Epithelial cell of esophagus (primary cell): ENCODE results near the gene U2AF1L4.
"Not testable (repeated sequence)": the region's sequence is repeated elsewhere in the genome, so short reads cannot be mapped to it uniquely, and the experiment has no call there.

Experiments
- DNase-seq: peaks from one replicate; pipeline ENCODE4 v3.0.0; 2010; ENCODE audit warnings: low read depth
- H3K4me3 ChIP-seq: 2 replicates; pipeline ENCODE4 v1.5.1; 2011; ENCODE audit warnings: mild to moderate bottlenecking, low read length, control low read depth
- TF ChIP-seq, protein P1 (sequence below): IDR thresholded peaks from 2 replicates; pipeline ENCODE4 v1.5.1; 2011; ENCODE audit warnings: low read depth, mild to moderate bottlenecking, low read length, control low read depth, inconsistent platforms; ENCODE audit not compliant: insufficient read depth; ENCODE audit errors: missing control alignments

Gene U2AF1L4

DNA sequence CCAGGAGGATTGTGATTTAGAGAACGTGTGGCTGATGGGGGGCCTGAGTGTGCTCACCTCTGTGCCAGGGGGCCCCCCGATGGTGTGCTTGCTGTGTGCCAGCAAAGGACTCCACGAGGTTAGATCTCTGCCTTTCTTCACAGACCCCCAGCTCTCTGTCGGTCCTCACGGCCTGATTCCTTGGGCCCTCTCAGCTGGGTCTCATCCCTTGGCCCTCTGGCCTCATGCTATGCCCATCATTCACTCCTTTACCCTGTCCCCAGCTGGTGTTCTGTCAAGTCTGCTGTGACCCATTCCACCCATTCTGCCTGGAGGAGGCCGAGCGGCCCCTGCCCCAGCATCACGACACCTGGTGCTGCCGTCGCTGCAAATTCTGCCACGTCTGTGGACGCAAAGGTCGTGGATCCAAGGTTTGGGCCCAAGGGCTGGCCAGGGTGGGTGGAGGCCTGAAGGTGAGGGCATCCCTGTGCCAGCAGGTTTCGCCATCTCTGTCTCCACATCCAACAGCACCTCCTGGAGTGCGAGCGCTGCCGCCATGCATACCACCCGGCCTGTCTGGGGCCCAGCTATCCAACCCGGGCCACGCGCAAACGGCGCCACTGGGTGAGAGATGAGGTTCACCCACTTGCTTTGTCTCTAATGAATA, 19.9 kb downstream of the U2AF1L4 start:
- TF ChIP-seq, protein P1, sequence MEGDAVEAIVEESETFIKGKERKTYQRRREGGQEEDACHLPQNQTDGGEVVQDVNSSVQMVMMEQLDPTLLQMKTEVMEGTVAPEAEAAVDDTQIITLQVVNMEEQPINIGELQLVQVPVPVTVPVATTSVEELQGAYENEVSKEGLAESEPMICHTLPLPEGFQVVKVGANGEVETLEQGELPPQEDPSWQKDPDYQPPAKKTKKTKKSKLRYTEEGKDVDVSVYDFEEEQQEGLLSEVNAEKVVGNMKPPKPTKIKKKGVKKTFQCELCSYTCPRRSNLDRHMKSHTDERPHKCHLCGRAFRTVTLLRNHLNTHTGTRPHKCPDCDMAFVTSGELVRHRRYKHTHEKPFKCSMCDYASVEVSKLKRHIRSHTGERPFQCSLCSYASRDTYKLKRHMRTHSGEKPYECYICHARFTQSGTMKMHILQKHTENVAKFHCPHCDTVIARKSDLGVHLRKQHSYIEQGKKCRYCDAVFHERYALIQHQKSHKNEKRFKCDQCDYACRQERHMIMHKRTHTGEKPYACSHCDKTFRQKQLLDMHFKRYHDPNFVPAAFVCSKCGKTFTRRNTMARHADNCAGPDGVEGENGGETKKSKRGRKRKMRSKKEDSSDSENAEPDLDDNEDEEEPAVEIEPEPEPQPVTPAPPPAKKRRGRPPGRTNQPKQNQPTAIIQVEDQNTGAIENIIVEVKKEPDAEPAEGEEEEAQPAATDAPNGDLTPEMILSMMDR: no peak
- no peak overlapping the region for H3K4me3 ChIP-seq
- DNase-seq: no peak

DNA sequence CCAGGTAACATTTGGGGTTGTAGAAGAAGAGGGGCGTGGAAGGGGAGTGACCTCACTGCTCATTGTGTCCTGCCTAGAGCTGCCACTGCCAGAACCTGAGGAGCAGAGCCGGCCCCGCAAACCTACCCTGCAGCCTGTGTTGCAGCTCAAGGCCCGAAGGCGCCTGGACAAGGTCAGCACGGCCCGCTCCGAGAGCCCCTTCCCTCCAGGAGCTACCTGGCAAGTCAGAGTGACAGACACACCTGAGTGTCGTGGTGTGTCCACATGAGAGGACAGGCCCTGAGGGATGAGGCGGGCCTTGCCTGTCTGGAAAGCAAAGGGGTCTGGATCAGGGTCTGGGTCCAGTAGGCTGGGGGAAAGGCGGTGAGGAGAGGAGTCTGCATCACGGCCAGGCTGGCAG, 20.7 kb downstream of the U2AF1L4 start:
- TF ChIP-seq, protein P1: no peak
- no peak overlapping the region for H3K4me3 ChIP-seq

DNA sequence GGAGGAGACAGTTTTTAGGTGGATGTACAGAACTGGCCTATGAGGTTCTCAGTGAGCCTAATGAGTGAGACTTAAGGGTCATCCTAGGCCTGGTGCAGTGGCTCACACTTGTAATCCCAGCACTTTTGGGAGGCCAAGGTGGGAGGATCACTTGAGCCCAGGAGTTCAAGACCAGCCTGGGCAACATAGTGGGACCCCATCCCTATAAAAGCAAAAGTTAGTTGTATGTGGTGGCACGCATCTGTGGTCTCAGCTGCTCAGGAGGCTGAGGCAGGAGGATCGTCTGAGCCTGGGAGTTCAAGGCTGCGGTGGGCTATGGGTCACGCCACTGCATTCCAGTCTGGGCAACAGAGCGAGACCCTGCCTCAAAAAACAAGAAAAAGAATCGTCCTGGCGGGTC, 21.1 kb downstream of the U2AF1L4 start:
- not testable (repeated sequence) for H3K4me3 ChIP-seq, DNase-seq

More for the DNA sequence above, 20.7 kb downstream of the U2AF1L4 start:
- DNase-seq: no peak

- TF ChIP-seq, protein P1: no peak
- H3K4me3 ChIP-seq: no peak overlapping the region
- no peak for DNase-seq
Measured at GRCh38 chr19:35723671-35724070, 21.5 kb downstream of the U2AF1L4 start.

GRCh38 chr19:35722897-35723296, 22.3 kb downstream of the U2AF1L4 start:
- H3K4me3 ChIP-seq: no peak overlapping the region
- TF ChIP-seq, protein P1: no peak
- DNase-seq: no peak

GRCh38 chr19:35722461-35722860, 22.8 kb downstream of the U2AF1L4 start:
- no peak for DNase-seq
- TF ChIP-seq, protein P1: no peak

GRCh38 chr19:35721374-35721773, 23.8 kb downstream of the U2AF1L4 start:
- no peak for DNase-seq
- no peak overlapping the region for H3K4me3 ChIP-seq
- TF ChIP-seq, protein P1: no peak

More at GRCh38 chr19:35722461-35722860, 22.8 kb downstream of the U2AF1L4 start:
- H3K4me3 ChIP-seq: no peak overlapping the region
